NK-92 (cell line): ENCODE data around the gene CDH13.

ENCODE experiments used
- DNase-seq: peaks from one replicate; lab custom pipeline; 2025; ENCODE audit not compliant: unreplicated experiment; lab: John Stamatoyannopoulos, UW

CDH13 gene

GRCh38 chr16:82649766-82650165, 23.0 kb downstream of the CDH13 start:
- DNase-seq = no peak

- no peak for DNase-seq
These were observed 24.0 kb downstream of the CDH13 start for GRCh38 chr16:82650804-82651203.

- no peak for DNase-seq
These were observed 25.3 kb downstream of the CDH13 start for GRCh38 chr16:82651921-82652601.

GRCh38 chr16:82652826-82653225, 26.1 kb downstream of the CDH13 start:
- DNase-seq = no peak

GRCh38 chr16:82653550-82654511, 27.1 kb downstream of the CDH13 start:
- DNase-seq = no peak

GRCh38 chr16:82655072-82655714, 28.4 kb downstream of the CDH13 start:
- no peak for DNase-seq

- no peak for DNase-seq
These were observed 29.1 kb downstream of the CDH13 start for GRCh38 chr16:82655720-82656490.

GRCh38 chr16:82657239-82657638, 30.5 kb downstream of the CDH13 start:
- no peak for DNase-seq

- no peak for DNase-seq
These were observed 31.0 kb downstream of the CDH13 start for GRCh38 chr16:82657786-82658185.

- no peak for DNase-seq
These were observed 32.0 kb downstream of the CDH13 start for GRCh38 chr16:82658796-82659195.

GRCh38 chr16:82660075-82660645, 33.4 kb downstream of the CDH13 start:
- DNase-seq = no peak

GRCh38 chr16:82660966-82661365, 34.2 kb downstream of the CDH13 start:
- no peak for DNase-seq

- DNase-seq = no peak
These were observed 37.4 kb downstream of the CDH13 start for GRCh38 chr16:82664181-82664580.

- no peak for DNase-seq
These were observed 38.3 kb downstream of the CDH13 start for GRCh38 chr16:82665025-82665424.

- no peak for DNase-seq
These were observed 40.7 kb downstream of the CDH13 start for GRCh38 chr16:82667437-82667836.

GRCh38 chr16:82668094-82668493, 41.3 kb downstream of the CDH13 start:
- DNase-seq = no peak

- no peak for DNase-seq
These were observed 45.0 kb downstream of the CDH13 start for GRCh38 chr16:82671741-82672140.

GRCh38 chr16:82672676-82673075, 45.9 kb downstream of the CDH13 start:
- no peak for DNase-seq

GRCh38 chr16:82675300-82675699, 48.5 kb downstream of the CDH13 start:
- no peak for DNase-seq

- no peak for DNase-seq
These were observed 54.8 kb downstream of the CDH13 start for GRCh38 chr16:82681592-82681991.

GRCh38 chr16:82682767-82683166, 56.0 kb downstream of the CDH13 start:
- DNase-seq = no peak
